Adrenal gland (tissue), 5 donors: ENCODE results near the gene RNLS.

Experiments used
- CTCF ChIP-seq, 6 experiments: fragments of 450-650 bp in 4 of 6; fragments of 200-600 bp in 2 of 6; sonication (generic) in 1 of 6; IDR thresholded peaks; 1 replicate in 5 of 6; 2 replicates in 1 of 6; pipeline versions ENCODE4 v1.5.1 to v1.8.0; 2016 to 2021; ENCODE audit warnings: antibody characterized with exemption in 6 of 6, mild to moderate bottlenecking in 2 of 6, moderate library complexity in 1 of 6
- POLR2A ChIP-seq, 2 donors: fragments of 450-650 bp; IDR thresholded peaks; one replicate each; pipeline ENCODE4 v1.6.1; 2017; ENCODE audit warnings: antibody characterized with exemption in 2 of 2, mild to moderate bottlenecking in 2 of 2, moderate library complexity in 1 of 2
- donor health status: DM: no; HTN: no; CAD: no.

- TF ChIP-seq CTCF (IDR thresholded peaks at IDR 0.05) = no peak
- TF ChIP-seq POLR2A (IDR thresholded peaks at IDR 0.05) = no peak
These were observed 249.9 kb downstream of the RNLS start for GRCh38 chr10:88333248-88333630.
